HCT116 (cell line): ENCODE measurements around the gene CUX1. TPM values are rescaled to one million over a fixed set of nuclear protein-coding genes. Genes with fewer than 3 reads are reported as not detected.

Experiments
- ATAC-seq: fragments of 200-7000 bp; cut with Tn5 transposase; 2 replicates; pipeline ENCODE4 v1.9.1; 2020; ENCODE audit warnings: mild to moderate bottlenecking, moderate library complexity
- BruUV-seq: library from RNA; stranded (reverse); fragments of 400-500 nt; replicated peaks from 2 replicates; lab custom pipeline; 2021; lab: Mats Ljungman, UMichigan
- CTCF ChIA-PET: fragments of 300-600 bp; sonication (Branson Sonifier 250); formaldehyde crosslinking; loops from one replicate; lab custom pipeline; 2021; ENCODE audit warnings: antibody characterized with exemption; lab: Charles Lee
- POLR2A ChIA-PET: fragments of 300-600, 350-600 bp; sonication (Branson Sonifier 250); formaldehyde crosslinking; loops from one replicate; lab custom pipeline; 2021; ENCODE audit warnings: antibody characterized with exemption; lab: Charles Lee
- RAD21 ChIA-PET, 2 experiments: fragments of 300-600 bp; sonication (Branson Sonifier 250); formaldehyde crosslinking; loops; one replicate each; lab custom pipeline; 2023; ENCODE audit warnings: low total read pairs in 2 of 2; ENCODE audit not compliant: uncharacterized antibody in 2 of 2, unreplicated experiment in 2 of 2, low non-redundant PET in 1 of 2; lab: Charles Lee
- DNase-seq: peaks from one replicate; pipeline ENCODE4 v3.0.0-alpha.2; 2010; ENCODE audit warnings: low read depth, low spot score
- H2AFZ ChIP-seq: fragments of 200-600 bp; shearing (Covaris generic), sonication (generic); 2 replicates; pipeline ENCODE4 v1.6.1; 2017; ENCODE audit warnings: low read depth, mixed run types, mixed read lengths, antibody characterized with exemption, low read length; ENCODE audit not compliant: poor library complexity, severe bottlenecking
- H3K27ac ChIP-seq: 2 replicates; pipeline ENCODE4 v1.5.1; 2012; ENCODE audit warnings: low read depth, low read length
- H3K27me3 ChIP-seq: fragments of 200-600 bp; sonication (generic); 2 replicates; pipeline ENCODE4 v1.6.1; 2016; ENCODE audit warnings: mixed run types, low read length, mixed read lengths; ENCODE audit not compliant: insufficient read depth
- H3K36me3 ChIP-seq, 2 experiments: fragments of 200-500 bp in 1 of 2; fragments of 200-600 bp in 1 of 2; sonication (Bioruptor generic) in 1 of 2; sonication (generic) in 1 of 2; 2 replicates each; pipeline versions ENCODE4 v1.5.1 to v1.6.1; 2014 to 2016; ENCODE audit warnings: low read length in 2 of 2, inconsistent platforms in 1 of 2, mixed read lengths in 1 of 2, mixed run types in 1 of 2; ENCODE audit not compliant: insufficient read depth in 2 of 2, control insufficient read depth in 1 of 2
- H3K4me1 ChIP-seq, 2 experiments: fragments of 200-600 bp in 1 of 2; sonication (generic) in 1 of 2; 2 replicates each; pipeline versions ENCODE4 v1.5.1 to v1.6.1; 2012 to 2017; ENCODE audit warnings: low read length in 2 of 2, inconsistent platforms in 1 of 2, mild to moderate bottlenecking in 1 of 2, mixed read lengths in 1 of 2, mixed run types in 1 of 2, moderate library complexity in 1 of 2; ENCODE audit not compliant: insufficient read depth in 2 of 2, control insufficient read depth in 1 of 2
- H3K4me2 ChIP-seq: fragments of 200-600 bp; sonication (generic); 2 replicates; pipeline ENCODE4 v1.6.1; 2017; ENCODE audit warnings: mixed run types, low read length, mixed read lengths
- H3K4me3 ChIP-seq, 2 experiments: fragments of 200-600 bp in 1 of 2; sonication (generic) in 1 of 2; replicated peaks in 1 of 2; 2 replicates each; pipeline ENCODE4 v1.5.1; 2011 to 2016; ENCODE audit warnings: low read length in 2 of 2, control low read depth in 1 of 2, low read depth in 1 of 2, mild to moderate bottlenecking in 1 of 2, mixed read lengths in 1 of 2, mixed run types in 1 of 2
- H3K79me2 ChIP-seq: fragments of 200-600 bp; sonication (generic); 2 replicates; pipeline ENCODE4 v1.6.1; 2017; ENCODE audit warnings: mild to moderate bottlenecking, mixed run types, low read length, moderate library complexity, mixed read lengths; ENCODE audit not compliant: insufficient read depth
- H3K9ac ChIP-seq: fragments of 200-600 bp; sonication (generic); 2 replicates; pipeline ENCODE4 v1.6.1; 2016; ENCODE audit warnings: low read length, mixed read lengths
- H3K9me2 ChIP-seq: fragments of 200-600 bp; sonication (generic), shearing (Covaris generic); 2 replicates; pipeline ENCODE4 v1.6.1; 2017; ENCODE audit warnings: mixed run types, mild to moderate bottlenecking, moderate library complexity; ENCODE audit not compliant: insufficient read depth
- H3K9me3 ChIP-seq, 2 experiments: fragments of 200-500 bp in 1 of 2; fragments of 200-600 bp in 1 of 2; sonication (Bioruptor generic) in 1 of 2; sonication (generic) in 1 of 2; 2 replicates each; pipeline ENCODE4 v1.6.1; 2014 to 2017; ENCODE audit warnings: low read length in 2 of 2, mixed read lengths in 2 of 2, inconsistent platforms in 1 of 2, low read depth in 1 of 2, mild to moderate bottlenecking in 1 of 2, mixed run types in 1 of 2, moderate library complexity in 1 of 2; ENCODE audit not compliant: control insufficient read depth in 1 of 2, insufficient read depth in 1 of 2
- H4K20me1 ChIP-seq: fragments of 200-600 bp; sonication (generic), shearing (Covaris generic); 2 replicates; pipeline ENCODE4 v1.6.1; 2017; ENCODE audit warnings: mixed run types, mild to moderate bottlenecking, moderate library complexity; ENCODE audit not compliant: insufficient read depth
- CBX3 ChIP-seq: IDR thresholded peaks from 2 replicates; pipeline ENCODE4 v1.6.1; 2012; ENCODE audit warnings: low read depth
- CEBPB ChIP-seq: IDR thresholded peaks from 2 replicates; pipeline ENCODE4 v1.6.1; 2012; ENCODE audit warnings: low read depth
- EGR1 ChIP-seq: IDR thresholded peaks from 2 replicates; pipeline ENCODE4 v1.6.1; 2012; ENCODE audit warnings: low read depth
- ELF1 ChIP-seq: IDR thresholded peaks from 2 replicates; pipeline ENCODE4 v1.6.1; 2012; ENCODE audit warnings: low read depth, borderline replicate concordance
- FOSL1 ChIP-seq: IDR thresholded peaks from 2 replicates; pipeline ENCODE4 v1.6.1; 2012; ENCODE audit warnings: low read depth
- POLR2AphosphoS5 ChIP-seq: IDR thresholded peaks from 2 replicates; pipeline ENCODE4 v1.6.1; 2011; ENCODE audit warnings: mild to moderate bottlenecking, low read depth, low read length, moderate library complexity
- RAD21 ChIP-seq: IDR thresholded peaks from 2 replicates; pipeline ENCODE4 v1.6.1; 2012; ENCODE audit warnings: low read depth, mild to moderate bottlenecking
- SIN3A ChIP-seq: IDR thresholded peaks from 2 replicates; pipeline ENCODE4 v1.6.1; 2012; ENCODE audit warnings: low read depth
- SP1 ChIP-seq: IDR thresholded peaks from 2 replicates; pipeline ENCODE4 v1.6.1; 2012; ENCODE audit warnings: low read depth
- SRF ChIP-seq: IDR thresholded peaks from 2 replicates; pipeline ENCODE4 v1.6.1; 2012; ENCODE audit warnings: low read depth
- TCF7L2 ChIP-seq: IDR thresholded peaks from 2 replicates; pipeline ENCODE4 v1.7.0; 2011; ENCODE audit warnings: borderline replicate concordance, inconsistent platforms; ENCODE audit not compliant: insufficient read depth, insufficient read length; ENCODE audit errors: extremely low read depth
- YY1 ChIP-seq: IDR thresholded peaks from 2 replicates; pipeline ENCODE4 v1.6.1; 2011; ENCODE audit warnings: low read length, low read depth, moderate library complexity, mild to moderate bottlenecking; ENCODE audit not compliant: insufficient replicate concordance; ENCODE audit errors: extremely low read depth
- ZFX ChIP-seq: fragments of 450-650 bp; IDR thresholded peaks from 2 replicates; pipeline ENCODE4 v1.6.1; 2017
- ZNF274 ChIP-seq: fragments of 200-500 bp; sonication (Bioruptor generic); IDR thresholded peaks from 2 replicates; pipeline ENCODE4 v1.6.1; 2014; ENCODE audit warnings: mild to moderate bottlenecking, low read depth, low read length, inconsistent platforms
- intact Hi-C: fragments of 100-400 bp; cut with micrococcal nuclease; formaldehyde crosslinking; loops from 2 replicates; pipeline ENCODE4 v1.10.0; 2022
- total RNA-seq: library from RNA; stranded (reverse); gene quantifications from one replicate; pipeline ENCODE4 v1.2.1, GENCODE V29; 2021; ENCODE audit not compliant: unreplicated experiment
- TF ChIP-seq, protein P1 (sequence below): IDR thresholded peaks from 2 replicates; pipeline ENCODE4 v1.6.1; 2011; ENCODE audit warnings: mild to moderate bottlenecking, low read length, moderate library complexity; ENCODE audit not compliant: insufficient replicate concordance; ENCODE audit errors: extremely low read depth
- TF ChIP-seq, protein P2 (sequence below), 3 experiments: fragments of 200-600 bp in 1 of 3; sonication (generic) in 1 of 3; IDR thresholded peaks in 2 of 3; conservative IDR thresholded peaks in 1 of 3; 2 replicates each; pipeline ENCODE4 v1.5.1; 2012 to 2017; ENCODE audit warnings: low read depth in 2 of 3, low read length in 2 of 3, antibody characterized with exemption in 1 of 3, borderline replicate concordance in 1 of 3, control low read depth in 1 of 3, mild to moderate bottlenecking in 1 of 3, mixed read lengths in 1 of 3, mixed run types in 1 of 3, moderate library complexity in 1 of 3; ENCODE audit not compliant: insufficient read depth in 1 of 3
- TF ChIP-seq, protein P3 (sequence below): IDR thresholded peaks from 2 replicates; pipeline ENCODE4 v1.6.1; 2012; ENCODE audit warnings: low read depth
- TF ChIP-seq, protein P4 (sequence below): IDR thresholded peaks from 2 replicates; pipeline ENCODE4 v1.6.1; 2012
- TF ChIP-seq, protein P5 (sequence below): IDR thresholded peaks from 2 replicates; pipeline ENCODE4 v1.6.1; 2012

Gene CUX1
- total RNA-seq, 1 experiment from 2014 or later, result 68.9 TPM

DNA sequence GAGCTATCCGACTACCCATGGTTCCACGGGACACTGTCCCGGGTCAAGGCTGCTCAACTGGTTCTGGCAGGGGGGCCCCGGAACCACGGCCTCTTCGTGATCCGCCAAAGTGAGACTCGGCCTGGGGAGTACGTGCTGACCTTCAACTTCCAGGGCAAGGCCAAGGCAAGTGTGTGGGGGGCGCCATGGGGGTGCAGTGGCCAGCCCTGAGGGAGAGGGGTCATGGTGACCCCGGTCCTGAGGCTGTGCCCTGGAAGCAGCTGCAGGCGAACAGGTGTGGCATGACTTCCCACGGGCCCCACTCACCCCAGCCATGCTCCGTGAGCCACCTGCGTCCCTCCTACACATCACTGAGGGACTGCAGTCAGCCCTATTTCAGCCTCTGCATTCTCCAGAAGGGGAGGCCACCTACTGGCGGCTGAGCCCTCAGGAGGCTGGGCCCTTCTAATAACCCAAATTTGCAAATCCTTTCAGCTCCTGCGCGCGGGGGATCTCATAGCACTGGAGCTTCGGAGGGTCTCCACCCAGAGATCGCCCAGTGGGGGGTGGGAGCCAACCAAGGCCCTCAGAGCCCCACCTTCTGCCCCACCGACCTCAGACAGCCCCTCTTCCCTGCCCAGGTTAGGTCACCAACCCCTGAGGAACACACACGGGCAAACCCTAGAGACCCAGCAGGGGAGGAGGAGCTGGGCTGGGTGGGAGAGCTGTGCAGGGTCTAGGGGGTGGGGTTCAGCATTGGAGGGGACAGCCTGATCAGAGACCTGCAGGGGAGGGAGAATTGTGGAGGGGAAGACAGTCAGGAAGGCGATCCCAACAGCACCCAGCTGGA lies 500.0 kb downstream of the CUX1 start:
- H3K79me2 ChIP-seq, result no peaks in the 10 kb centered on the region
- RAD21 ChIA-PET, result no interaction called here
- H2AFZ ChIP-seq, result no peak overlapping the region
- intact Hi-C loops, result no loop called here
- H3K27me3 ChIP-seq, result no peaks in the 10 kb centered on the region
- peaks cover 9 to 10% of the 10 kb centered on the region in 2 experiments for H3K4me1 ChIP-seq
- BruUV-seq, result no TSS peak
- no peak overlapping the region for H3K4me3 ChIP-seq
- TF ChIP-seq CEBPB (no peak), SIN3A (no peak), CBX3 (no peak), YY1 (no peak), SP1 (no peak), ELF1 (no peak), TCF7L2 (no peak), SRF (no peak), POLR2AphosphoS5 (no peak), FOSL1 (no peak), RAD21 (no peak), EGR1 (no peak), ZNF274 (no peak), ZFX (no peak)
- TF ChIP-seq, protein P1, sequence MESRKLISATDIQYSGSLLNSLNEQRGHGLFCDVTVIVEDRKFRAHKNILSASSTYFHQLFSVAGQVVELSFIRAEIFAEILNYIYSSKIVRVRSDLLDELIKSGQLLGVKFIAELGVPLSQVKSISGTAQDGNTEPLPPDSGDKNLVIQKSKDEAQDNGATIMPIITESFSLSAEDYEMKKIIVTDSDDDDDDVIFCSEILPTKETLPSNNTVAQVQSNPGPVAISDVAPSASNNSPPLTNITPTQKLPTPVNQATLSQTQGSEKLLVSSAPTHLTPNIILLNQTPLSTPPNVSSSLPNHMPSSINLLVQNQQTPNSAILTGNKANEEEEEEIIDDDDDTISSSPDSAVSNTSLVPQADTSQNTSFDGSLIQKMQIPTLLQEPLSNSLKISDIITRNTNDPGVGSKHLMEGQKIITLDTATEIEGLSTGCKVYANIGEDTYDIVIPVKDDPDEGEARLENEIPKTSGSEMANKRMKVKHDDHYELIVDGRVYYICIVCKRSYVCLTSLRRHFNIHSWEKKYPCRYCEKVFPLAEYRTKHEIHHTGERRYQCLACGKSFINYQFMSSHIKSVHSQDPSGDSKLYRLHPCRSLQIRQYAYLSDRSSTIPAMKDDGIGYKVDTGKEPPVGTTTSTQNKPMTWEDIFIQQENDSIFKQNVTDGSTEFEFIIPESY, result no peak
- TF ChIP-seq, protein P2, sequence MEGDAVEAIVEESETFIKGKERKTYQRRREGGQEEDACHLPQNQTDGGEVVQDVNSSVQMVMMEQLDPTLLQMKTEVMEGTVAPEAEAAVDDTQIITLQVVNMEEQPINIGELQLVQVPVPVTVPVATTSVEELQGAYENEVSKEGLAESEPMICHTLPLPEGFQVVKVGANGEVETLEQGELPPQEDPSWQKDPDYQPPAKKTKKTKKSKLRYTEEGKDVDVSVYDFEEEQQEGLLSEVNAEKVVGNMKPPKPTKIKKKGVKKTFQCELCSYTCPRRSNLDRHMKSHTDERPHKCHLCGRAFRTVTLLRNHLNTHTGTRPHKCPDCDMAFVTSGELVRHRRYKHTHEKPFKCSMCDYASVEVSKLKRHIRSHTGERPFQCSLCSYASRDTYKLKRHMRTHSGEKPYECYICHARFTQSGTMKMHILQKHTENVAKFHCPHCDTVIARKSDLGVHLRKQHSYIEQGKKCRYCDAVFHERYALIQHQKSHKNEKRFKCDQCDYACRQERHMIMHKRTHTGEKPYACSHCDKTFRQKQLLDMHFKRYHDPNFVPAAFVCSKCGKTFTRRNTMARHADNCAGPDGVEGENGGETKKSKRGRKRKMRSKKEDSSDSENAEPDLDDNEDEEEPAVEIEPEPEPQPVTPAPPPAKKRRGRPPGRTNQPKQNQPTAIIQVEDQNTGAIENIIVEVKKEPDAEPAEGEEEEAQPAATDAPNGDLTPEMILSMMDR (IDR thresholded peaks at IDR 0.05 in 2 of 3, conservative IDR thresholded peaks at IDR 0.05 in 1 of 3; ENCODE audit: borderline replicate concordance in 1 of 3, insufficient read depth in 1 of 3, low read depth in 2 of 3, low read length in 2 of 3), result no peak
- TF ChIP-seq, protein P3, sequence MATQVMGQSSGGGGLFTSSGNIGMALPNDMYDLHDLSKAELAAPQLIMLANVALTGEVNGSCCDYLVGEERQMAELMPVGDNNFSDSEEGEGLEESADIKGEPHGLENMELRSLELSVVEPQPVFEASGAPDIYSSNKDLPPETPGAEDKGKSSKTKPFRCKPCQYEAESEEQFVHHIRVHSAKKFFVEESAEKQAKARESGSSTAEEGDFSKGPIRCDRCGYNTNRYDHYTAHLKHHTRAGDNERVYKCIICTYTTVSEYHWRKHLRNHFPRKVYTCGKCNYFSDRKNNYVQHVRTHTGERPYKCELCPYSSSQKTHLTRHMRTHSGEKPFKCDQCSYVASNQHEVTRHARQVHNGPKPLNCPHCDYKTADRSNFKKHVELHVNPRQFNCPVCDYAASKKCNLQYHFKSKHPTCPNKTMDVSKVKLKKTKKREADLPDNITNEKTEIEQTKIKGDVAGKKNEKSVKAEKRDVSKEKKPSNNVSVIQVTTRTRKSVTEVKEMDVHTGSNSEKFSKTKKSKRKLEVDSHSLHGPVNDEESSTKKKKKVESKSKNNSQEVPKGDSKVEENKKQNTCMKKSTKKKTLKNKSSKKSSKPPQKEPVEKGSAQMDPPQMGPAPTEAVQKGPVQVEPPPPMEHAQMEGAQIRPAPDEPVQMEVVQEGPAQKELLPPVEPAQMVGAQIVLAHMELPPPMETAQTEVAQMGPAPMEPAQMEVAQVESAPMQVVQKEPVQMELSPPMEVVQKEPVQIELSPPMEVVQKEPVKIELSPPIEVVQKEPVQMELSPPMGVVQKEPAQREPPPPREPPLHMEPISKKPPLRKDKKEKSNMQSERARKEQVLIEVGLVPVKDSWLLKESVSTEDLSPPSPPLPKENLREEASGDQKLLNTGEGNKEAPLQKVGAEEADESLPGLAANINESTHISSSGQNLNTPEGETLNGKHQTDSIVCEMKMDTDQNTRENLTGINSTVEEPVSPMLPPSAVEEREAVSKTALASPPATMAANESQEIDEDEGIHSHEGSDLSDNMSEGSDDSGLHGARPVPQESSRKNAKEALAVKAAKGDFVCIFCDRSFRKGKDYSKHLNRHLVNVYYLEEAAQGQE, result no peak
- TF ChIP-seq, protein P4, sequence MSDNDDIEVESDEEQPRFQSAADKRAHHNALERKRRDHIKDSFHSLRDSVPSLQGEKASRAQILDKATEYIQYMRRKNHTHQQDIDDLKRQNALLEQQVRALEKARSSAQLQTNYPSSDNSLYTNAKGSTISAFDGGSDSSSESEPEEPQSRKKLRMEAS, result no peak
- TF ChIP-seq, protein P5, sequence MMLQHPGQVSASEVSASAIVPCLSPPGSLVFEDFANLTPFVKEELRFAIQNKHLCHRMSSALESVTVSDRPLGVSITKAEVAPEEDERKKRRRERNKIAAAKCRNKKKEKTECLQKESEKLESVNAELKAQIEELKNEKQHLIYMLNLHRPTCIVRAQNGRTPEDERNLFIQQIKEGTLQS, result no peak
- TF ChIP-seq, all 23 proteins: peak for 0
- Histone ChIP-seq H3K9ac (no peak overlapping the region), H3K36me3 (no peaks in the 10 kb centered on the region; a peak in 1 of 4 replicates), H3K9me2 (no peaks in the 10 kb centered on the region), H3K4me2 (no peak overlapping the region), H3K9me3 (no peaks in the 10 kb centered on the region), H3K27ac (no peak overlapping the region), H4K20me1 (no peaks in the 10 kb centered on the region)
- ChIA-PET POLR2A (no interaction called here), CTCF (no interaction called here)
- DNase-seq, result no peak
- no peak for ATAC-seq
